OCI-LY3 (cell line): ENCODE measurements around the gene AOX1.

ENCODE experiments used
- H2AFZ ChIP-seq: fragments of 200-600, 300-600 bp; shearing (Covaris generic); 2 replicates; pipeline ENCODE4 v1.6.0; 2014; ENCODE audit warnings: antibody characterized with exemption, low read depth, low read length
- H3K27ac ChIP-seq: fragments of 200-600, 300-600 bp; sonication (generic); 2 replicates; pipeline ENCODE4 v1.5.1; 2014; ENCODE audit warnings: mild to moderate bottlenecking, low read length, moderate library complexity, mixed read lengths
- H3K27me3 ChIP-seq: fragments of 200-600, 300-600 bp; sonication (generic); 2 replicates; pipeline ENCODE4 v1.6.1; 2014; ENCODE audit warnings: low read depth, low read length, mixed read lengths
- H3K36me3 ChIP-seq: fragments of 200-600, 300-600 bp; sonication (generic); replicated peaks from 2 replicates; pipeline ENCODE3; 2014; ENCODE audit warnings: low read depth, low read length, mixed read lengths
- H3K4me1 ChIP-seq: fragments of 300-600, 200-600 bp; sonication (generic); 2 replicates; pipeline ENCODE4 v1.6.1; 2014; ENCODE audit warnings: low read length, mixed read lengths
- H3K4me2 ChIP-seq: fragments of 200-600, 300-600 bp; sonication (generic); 2 replicates; pipeline ENCODE4 v1.6.1; 2014; ENCODE audit warnings: low read length, mixed read lengths
- H3K4me3 ChIP-seq: fragments of 300-600, 200-600 bp; sonication (generic); 2 replicates; pipeline ENCODE4 v1.5.1; 2014; ENCODE audit warnings: antibody characterized with exemption, mild to moderate bottlenecking, low read length, moderate library complexity
- H3K79me2 ChIP-seq: fragments of 300-600, 200-600 bp; shearing (Covaris generic); 2 replicates; pipeline ENCODE4 v1.6.1; 2014; ENCODE audit warnings: mild to moderate bottlenecking, low read length, mixed read lengths
- H3K9ac ChIP-seq: fragments of 300-600, 200-600 bp; shearing (Covaris generic); 2 replicates; pipeline ENCODE4 v1.6.0; 2014; ENCODE audit warnings: mild to moderate bottlenecking, low read length, moderate library complexity
- H3K9me3 ChIP-seq: fragments of 200-600, 300-600 bp; shearing (Covaris generic); 2 replicates; pipeline ENCODE4 v1.6.1; 2014; ENCODE audit warnings: low read length, mixed read lengths; ENCODE audit not compliant: insufficient read depth
- H4K20me1 ChIP-seq: fragments of 200-600, 300-600 bp; sonication (generic); 2 replicates; pipeline ENCODE4 v1.6.1; 2016; ENCODE audit warnings: low read length, mixed read lengths; ENCODE audit not compliant: insufficient read depth
- CTCF ChIP-seq: fragments of 200-600, 300-600 bp; sonication (generic); IDR thresholded peaks from 2 replicates; pipeline ENCODE4 v1.5.1; 2014; ENCODE audit warnings: antibody characterized with exemption, low read length, low read depth
- EZH2phosphoT487 ChIP-seq: fragments of 200-600 bp; shearing (Covaris generic); IDR thresholded peaks from 2 replicates; pipeline ENCODE4 v1.6.1; 2018; ENCODE audit warnings: antibody characterized with exemption, mixed run types, low read depth

AOX1 gene

GRCh38 chr2:200614249-200614648, 28.4 kb downstream of the AOX1 start:
- Histone ChIP-seq H3K4me2 (no peak overlapping the region), H3K36me3 (no peaks in the 10 kb centered on the region), H2AFZ (no peak overlapping the region), H3K27me3 (peaks cover 3% of the 10 kb centered on the region; the same call in 1 of the 2 replicates), H3K9ac (no peak overlapping the region), H3K9me3 (no peaks in the 10 kb centered on the region), H3K4me3 (no peak overlapping the region), H4K20me1 (no peaks in the 10 kb centered on the region), H3K4me1 (peaks cover 36% of the 10 kb centered on the region), H3K27ac (no peak overlapping the region), H3K79me2 (no peaks in the 10 kb centered on the region)
- TF ChIP-seq CTCF (no peak), EZH2phosphoT487 (no peak)

- Histone ChIP-seq H2AFZ (no peak overlapping the region), H4K20me1 (no peaks in the 10 kb centered on the region), H3K4me3 (no peak overlapping the region), H3K9me3 (no peaks in the 10 kb centered on the region), H3K9ac (no peak overlapping the region), H3K4me2 (no peak overlapping the region), H3K4me1 (peaks cover 31% of the 10 kb centered on the region), H3K27me3 (no peaks in the 10 kb centered on the region), H3K36me3 (no peaks in the 10 kb centered on the region), H3K27ac (no peak overlapping the region), H3K79me2 (no peaks in the 10 kb centered on the region)
- TF ChIP-seq EZH2phosphoT487: no peak
- TF ChIP-seq CTCF: no peak
Measured at GRCh38 chr2:200615247-200615646, 29.4 kb downstream of the AOX1 start.

GRCh38 chr2:200616193-200616592, 30.4 kb downstream of the AOX1 start:
- Histone ChIP-seq H3K79me2 (no peaks in the 10 kb centered on the region), H3K9me3 (no peaks in the 10 kb centered on the region), H3K27ac (no peak overlapping the region), H3K4me1 (peaks cover 21% of the 10 kb centered on the region), H3K9ac (no peak overlapping the region), H3K36me3 (no peaks in the 10 kb centered on the region), H3K4me3 (no peak overlapping the region), H2AFZ (no peak overlapping the region), H3K4me2 (no peak overlapping the region), H3K27me3 (no peaks in the 10 kb centered on the region), H4K20me1 (no peaks in the 10 kb centered on the region)
- TF ChIP-seq EZH2phosphoT487 (no peak), CTCF (no peak)

DNA sequence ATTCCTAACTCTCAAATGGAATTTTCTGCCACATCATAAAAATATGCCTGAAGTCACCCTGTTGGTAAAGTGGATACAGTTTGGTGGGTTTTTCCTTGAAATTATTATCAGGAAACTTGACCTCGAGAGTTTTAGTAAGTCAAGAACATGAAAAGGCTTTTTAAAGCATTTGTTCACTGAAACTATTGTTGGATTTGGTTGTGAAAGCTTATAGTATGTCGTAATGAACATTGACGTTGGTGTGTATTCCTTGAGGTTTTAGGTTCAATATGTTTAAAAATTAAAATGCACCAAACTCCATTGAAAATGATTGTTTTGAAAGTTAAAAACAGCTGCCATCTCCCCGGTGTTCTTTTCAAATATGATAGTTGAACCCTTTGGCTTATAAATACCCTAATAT, 30.8 kb downstream of the AOX1 start:
- Histone ChIP-seq H3K9me3 (no peaks in the 10 kb centered on the region), H3K36me3 (no peaks in the 10 kb centered on the region), H3K4me2 (no peak overlapping the region), H3K9ac (no peak overlapping the region), H2AFZ (no peak overlapping the region), H3K79me2 (no peaks in the 10 kb centered on the region), H4K20me1 (no peaks in the 10 kb centered on the region), H3K4me3 (no peak overlapping the region), H3K4me1 (peaks cover 21% of the 10 kb centered on the region), H3K27me3 (no peaks in the 10 kb centered on the region), H3K27ac (no peak overlapping the region)
- TF ChIP-seq EZH2phosphoT487: no peak
- TF ChIP-seq CTCF: no peak
